NCI-H2029 treated with DMSO at 0.1 percent for 48 hours (cell line): ENCODE results near the gene VCAN.
A peak's percentile ranks its signal among the peaks of the same experiment; 100 is the strongest.

Source experiments
- DNase-seq: peaks from one replicate; lab custom pipeline; 2025; lab: John Stamatoyannopoulos, UW

The VCAN gene

GRCh38 chr5:83469075-83469474, 2.5 kb upstream of the VCAN start:
- DNase-seq, result no peak

GRCh38 chr5:83470526-83471404, 779 bp upstream of the VCAN start:
- no peak for DNase-seq

- no peak for DNase-seq
These were observed 616 bp downstream of the VCAN start for GRCh38 chr5:83472213-83472507.

GRCh38 chr5:83472508-83473345, 1.2 kb downstream of the VCAN start:
- DNase-seq, result no peak

- peak; percentile 44 for DNase-seq
These were observed 2.0 kb downstream of the VCAN start for GRCh38 chr5:83473346-83474160.

GRCh38 chr5:83474161-83474796, 2.7 kb downstream of the VCAN start:
- DNase-seq, result no peak

- DNase-seq, result no peak
These were observed 3.4 kb downstream of the VCAN start for GRCh38 chr5:83474991-83475390.

- DNase-seq, result no peak
These were observed 3.9 kb downstream of the VCAN start for GRCh38 chr5:83475391-83475863.

GRCh38 chr5:83475935-83476814, 4.6 kb downstream of the VCAN start:
- no peak for DNase-seq

- no peak for DNase-seq
These were observed 11.4 kb downstream of the VCAN start for GRCh38 chr5:83482961-83483360.

- no peak for DNase-seq
These were observed 12.8 kb downstream of the VCAN start for GRCh38 chr5:83484294-83484693.

- no peak for DNase-seq
These were observed 14.3 kb downstream of the VCAN start for GRCh38 chr5:83485842-83486241.

- no peak for DNase-seq
These were observed 15.6 kb downstream of the VCAN start for GRCh38 chr5:83487155-83487554.

GRCh38 chr5:83488271-83488670, 16.7 kb downstream of the VCAN start:
- no peak for DNase-seq

- no peak for DNase-seq
These were observed 17.3 kb downstream of the VCAN start for GRCh38 chr5:83488821-83489220.

GRCh38 chr5:83490203-83490602, 18.7 kb downstream of the VCAN start:
- no peak for DNase-seq

- no peak for DNase-seq
These were observed 20.8 kb downstream of the VCAN start for GRCh38 chr5:83492331-83492730.

- no peak for DNase-seq
These were observed 22.1 kb downstream of the VCAN start for GRCh38 chr5:83493644-83494043.

- no peak for DNase-seq
These were observed 22.6 kb downstream of the VCAN start for GRCh38 chr5:83494087-83494620.

- no peak for DNase-seq
These were observed 23.1 kb downstream of the VCAN start for GRCh38 chr5:83494666-83495065.

GRCh38 chr5:83496626-83497025, 25.1 kb downstream of the VCAN start:
- DNase-seq, result no peak
